ENCODE measurements around the gene BCL11A.

BCL11A gene

GRCh38 chr2:60485055-60485454, 68.4 kb downstream of the BCL11A start:
- Histone ChIP-seq H3K36me3 (ENCODE audit: low read length) (peaks cover 16% of the 10 kb centered on the region; the same call in 1 of the 2 replicates), H3K27ac (ENCODE audit: low read depth, low read length) (peak overlapping the region; percentile 66)

GRCh38 chr2:60484133-60484645, 69.3 kb downstream of the BCL11A start:
- Histone ChIP-seq H3K9ac (ENCODE audit: low read length) (peak overlapping the region; percentile 7; the same call in 1 of the 2 replicates), H3K36me3 (ENCODE audit: low read length) (peaks cover 16% of the 10 kb centered on the region; the same call in 1 of the 2 replicates), H3K9me3 (ENCODE audit: insufficient read depth, low read length) (no peaks in the 10 kb centered on the region), H3F3A (ENCODE audit: insufficient read depth) (peaks cover 37% of the 10 kb centered on the region), H4K20me1 (ENCODE audit: low read depth, low read length) (no peaks in the 10 kb centered on the region; the same call in 1 of the 2 replicates), H3K79me2 (ENCODE audit: insufficient read depth, low read length) (peaks cover 99% of the 10 kb centered on the region), H3K27ac (ENCODE audit: low read depth, low read length) (peak overlapping the region; percentile 66), H3K4me3 (ENCODE audit: insufficient read depth, low read length, poor library complexity, severe bottlenecking) (peak overlapping the region; percentile 2), H3K9me2 (replicated peaks; ENCODE audit: insufficient read depth, low read length) (no peaks in the 10 kb centered on the region), H2AFZ (ENCODE audit: low read depth, low read length, severe bottlenecking) (no peak overlapping the region), H3K4me2 (ENCODE audit: low read depth, low read length, poor library complexity, severe bottlenecking) (peak overlapping the region; percentile 48), H3K27me3 (ENCODE audit: low read length) (no peaks in the 10 kb centered on the region)
- no peak for TF ChIP-seq EZH2phosphoT487 (conservative IDR thresholded peaks at IDR 0.05; ENCODE audit: low read length)
- no peak for TF ChIP-seq CTCF (IDR thresholded peaks at IDR 0.05; ENCODE audit: insufficient read depth, low read length, poor library complexity, severe bottlenecking)

More at GRCh38 chr2:60485055-60485454, 68.4 kb downstream of the BCL11A start:
- Histone ChIP-seq H3K9me2 (replicated peaks; ENCODE audit: insufficient read depth, low read length) (no peaks in the 10 kb centered on the region), H3F3A (ENCODE audit: insufficient read depth) (peaks cover 39% of the 10 kb centered on the region), H3K9ac (ENCODE audit: low read length) (no peak overlapping the region), H2AFZ (ENCODE audit: low read depth, low read length, severe bottlenecking) (no peak overlapping the region), H3K9me3 (ENCODE audit: insufficient read depth, low read length) (no peaks in the 10 kb centered on the region), H3K4me2 (ENCODE audit: low read depth, low read length, poor library complexity, severe bottlenecking) (peak overlapping the region; percentile 48), H3K79me2 (ENCODE audit: insufficient read depth, low read length) (peaks cover 99% of the 10 kb centered on the region), H4K20me1 (ENCODE audit: low read depth, low read length) (no peaks in the 10 kb centered on the region; the same call in 1 of the 2 replicates), H3K4me3 (ENCODE audit: insufficient read depth, low read length, poor library complexity, severe bottlenecking) (no peak overlapping the region), H3K27me3 (ENCODE audit: low read length) (no peaks in the 10 kb centered on the region)
- TF ChIP-seq CTCF (IDR thresholded peaks at IDR 0.05; ENCODE audit: insufficient read depth, low read length, poor library complexity, severe bottlenecking), result no peak
- no peak for TF ChIP-seq EZH2phosphoT487 (conservative IDR thresholded peaks at IDR 0.05; ENCODE audit: low read length)

- H3K27ac ChIP-seq (ENCODE audit: low read depth, low read length), result peak overlapping the region; percentile 66; the same call in 1 of the 2 replicates
- no peak overlapping the region for H3K4me3 ChIP-seq (ENCODE audit: insufficient read depth, low read length, poor library complexity, severe bottlenecking)
- peaks cover 37% of the 10 kb centered on the region for H3F3A ChIP-seq (ENCODE audit: insufficient read depth)
- H3K9me2 ChIP-seq (replicated peaks; ENCODE audit: insufficient read depth, low read length), result no peaks in the 10 kb centered on the region
- no peak overlapping the region for H3K4me2 ChIP-seq (ENCODE audit: low read depth, low read length, poor library complexity, severe bottlenecking)
- H2AFZ ChIP-seq (ENCODE audit: low read depth, low read length, severe bottlenecking), result no peak overlapping the region
- H3K9me3 ChIP-seq (ENCODE audit: insufficient read depth, low read length), result no peaks in the 10 kb centered on the region
- no peaks in the 10 kb centered on the region; the same call in 1 of the 2 replicates for H4K20me1 ChIP-seq (ENCODE audit: low read depth, low read length)
- peaks cover 99% of the 10 kb centered on the region for H3K79me2 ChIP-seq (ENCODE audit: insufficient read depth, low read length)
- TF ChIP-seq EZH2phosphoT487 (conservative IDR thresholded peaks at IDR 0.05; ENCODE audit: low read length) (no peak), CTCF (IDR thresholded peaks at IDR 0.05; ENCODE audit: insufficient read depth, low read length, poor library complexity, severe bottlenecking) (no peak)
- no peak overlapping the region for H3K9ac ChIP-seq (ENCODE audit: low read length)
- peaks cover 16% of the 10 kb centered on the region; the same call in 1 of the 2 replicates for H3K36me3 ChIP-seq (ENCODE audit: low read length)
- no peaks in the 10 kb centered on the region for H3K27me3 ChIP-seq (ENCODE audit: low read length)
Observed at GRCh38 chr2:60483401-60483800, 70.1 kb downstream of the BCL11A start.

Measured in SU-DHL-6 (cell line).